Gastroesophageal sphincter (tissue), 4 donors: ENCODE measurements around the gene WAS. TPM values are rescaled to one million over a fixed set of nuclear protein-coding genes. Genes with fewer than 3 reads are reported as not detected.
A peak's percentile ranks its signal among the peaks of the same experiment; 100 is the strongest.

ENCODE experiments used
- ATAC-seq: fragments of 150-250 bp; one replicate; pipeline ENCODE4 v1.9.1; 2016; ENCODE audit warnings: mild to moderate bottlenecking, moderate library complexity
- H3K27ac ChIP-seq, 4 donors: fragments of 200-600 bp; sonication (generic) in 3 of 4; 1 replicate in 3 of 4; 2 replicates in 1 of 4; pipeline ENCODE4 v1.5.1; 2016 to 2019
- H3K27me3 ChIP-seq: fragments of 200-600 bp; sonication (generic); one replicate; pipeline ENCODE4 v1.5.1; 2019
- H3K36me3 ChIP-seq, 2 donors: fragments of 200-600 bp; sonication (generic); one replicate each; pipeline ENCODE4 v1.5.1; 2019; ENCODE audit warnings: control low read depth in 1 of 2
- H3K4me1 ChIP-seq, 3 donors: fragments of 200-600 bp; sonication (generic); 1 replicate in 2 of 3; 2 replicates in 1 of 3; pipeline ENCODE4 v1.5.1; 2016 to 2019; ENCODE audit warnings: control low read depth in 2 of 3
- H3K4me3 ChIP-seq, 2 donors: fragments of 200-600 bp; sonication (generic); one replicate each; pipeline ENCODE4 v1.5.1; 2019; ENCODE audit warnings: mild to moderate bottlenecking in 1 of 2, moderate library complexity in 1 of 2
- H3K9me3 ChIP-seq, 3 donors: fragments of 200-600 bp; sonication (generic); one replicate each; pipeline ENCODE4 v1.5.1; 2017 to 2019; ENCODE audit warnings: control low read depth in 2 of 3
- EP300 ChIP-seq: sonication (generic); formaldehyde crosslinking; IDR thresholded peaks from one replicate; pipeline ENCODE4 v1.6.1; 2017; ENCODE audit warnings: antibody characterized with exemption, mild to moderate bottlenecking
- POLR2A ChIP-seq, 2 donors: fragments of 450-650 bp; IDR thresholded peaks; one replicate each; pipeline ENCODE4 v1.6.1; 2017; ENCODE audit warnings: antibody characterized with exemption in 2 of 2, mild to moderate bottlenecking in 2 of 2, moderate library complexity in 1 of 2
- POLR2AphosphoS5 ChIP-seq: sonication (generic); formaldehyde crosslinking; IDR thresholded peaks from one replicate; pipeline ENCODE4 v1.6.1; 2017; ENCODE audit warnings: antibody characterized with exemption
- WGBS, 2 donors: methylation state at CpG; one replicate each; pipeline ENCODE4 v1.1.5; 2018; ENCODE audit warnings: low coverage in 1 of 2; 5-methylcytosine and 5-hydroxymethylcytosine counted together
- total RNA-seq, 4 donors: library from RNA; depleted of rRNA; stranded (reverse); fragments of >200 nt; gene quantifications; one replicate each; pipeline ENCODE4 v1.1.0, GENCODE V29; 2016
- TF ChIP-seq, protein P1 (sequence below), 4 experiments: fragments of 200-600 bp in 2 of 4; fragments of 450-650 bp in 2 of 4; sonication (generic) in 1 of 4; IDR thresholded peaks; one replicate each; pipeline ENCODE4 v1.5.1; 2017 to 2019; ENCODE audit warnings: antibody characterized with exemption in 4 of 4, mild to moderate bottlenecking in 2 of 4, moderate library complexity in 2 of 4

The WAS gene
- total RNA-seq, 4 donors from 2014 or later = 1.6 to 5.4 (median 3.7) TPM

DNA sequence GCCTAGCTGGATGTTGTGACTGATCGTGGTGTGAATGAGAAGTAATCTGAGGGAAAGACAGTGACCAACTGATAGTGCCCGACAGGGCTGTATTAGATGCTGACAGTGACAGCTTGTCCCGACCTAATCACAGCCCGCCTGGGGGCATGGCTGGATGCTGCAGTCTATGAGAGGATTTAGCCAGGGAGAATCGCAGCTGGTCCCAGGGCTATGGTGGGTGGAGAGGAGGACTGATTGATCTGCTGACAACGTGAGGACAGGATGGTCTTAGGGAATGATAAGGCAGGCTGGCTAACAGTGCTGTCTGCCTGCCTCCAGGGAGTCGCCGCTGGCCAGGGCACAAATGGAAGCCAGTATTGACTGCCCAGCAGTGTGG, 12.3 kb downstream of the WAS start:
- 0 to 40% methylated on average over 2 to 3 of the region's 8 CpGs for WGBS, 2 donors

DNA sequence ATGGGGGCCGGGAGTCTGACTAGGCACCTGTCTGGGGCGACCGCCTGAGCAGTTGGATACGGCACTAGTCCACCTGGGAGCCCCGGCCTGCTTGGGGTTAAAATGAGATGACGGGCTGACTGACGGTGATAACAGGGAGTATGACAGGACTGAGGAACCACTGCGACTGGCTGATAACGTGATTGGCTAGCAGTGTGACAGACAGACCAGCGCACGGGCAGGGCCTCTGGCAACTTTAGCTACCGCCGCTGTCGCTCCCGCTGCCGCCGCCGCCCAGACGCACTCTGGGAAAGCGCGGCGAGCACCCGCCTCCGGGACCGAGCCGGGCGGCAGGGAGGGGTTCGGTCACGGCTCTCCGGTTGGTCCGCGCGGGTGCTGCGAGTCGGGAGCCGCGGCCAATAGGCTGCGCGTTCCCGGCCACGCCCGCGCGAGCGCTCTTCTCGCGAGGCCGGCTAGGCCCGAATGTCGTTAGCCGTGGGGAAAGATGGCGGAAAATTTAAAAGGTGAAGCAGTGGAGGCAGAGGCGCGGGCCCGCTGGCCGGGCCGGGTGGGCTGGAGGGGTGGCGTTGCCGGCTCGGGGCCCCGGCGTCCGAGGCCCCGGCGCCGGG, 12.8 kb downstream of the WAS start, which contains the start of gene SUV39H1:
Gene SUV39H1 (plus strand): TSS at position 434 of the 608 bp plus-strand sequence. CDS start 51 bp downstream, at position 485.
- Histone ChIP-seq H3K9me3 (no peaks in the 10 kb centered on the region), H3K27ac (peak within 1 kb of the TSS; percentile 88 to 95 (median 92)), H3K36me3 (peaks cover 0 to 23% of the 10 kb centered on the region in 2 donors), H3K4me3 (peak within 1 kb of the TSS; percentile 66 to 80), H3K4me1 (peaks cover 0 to 15% (median 0%) of the 10 kb centered on the region in 3 donors), H3K27me3 (no peaks in the 10 kb centered on the region)
- TF ChIP-seq POLR2A (IDR thresholded peaks at IDR 0.05) (peak; percentile 80 to 88), POLR2AphosphoS5 (peak; percentile 87)
- TF ChIP-seq, protein P1, sequence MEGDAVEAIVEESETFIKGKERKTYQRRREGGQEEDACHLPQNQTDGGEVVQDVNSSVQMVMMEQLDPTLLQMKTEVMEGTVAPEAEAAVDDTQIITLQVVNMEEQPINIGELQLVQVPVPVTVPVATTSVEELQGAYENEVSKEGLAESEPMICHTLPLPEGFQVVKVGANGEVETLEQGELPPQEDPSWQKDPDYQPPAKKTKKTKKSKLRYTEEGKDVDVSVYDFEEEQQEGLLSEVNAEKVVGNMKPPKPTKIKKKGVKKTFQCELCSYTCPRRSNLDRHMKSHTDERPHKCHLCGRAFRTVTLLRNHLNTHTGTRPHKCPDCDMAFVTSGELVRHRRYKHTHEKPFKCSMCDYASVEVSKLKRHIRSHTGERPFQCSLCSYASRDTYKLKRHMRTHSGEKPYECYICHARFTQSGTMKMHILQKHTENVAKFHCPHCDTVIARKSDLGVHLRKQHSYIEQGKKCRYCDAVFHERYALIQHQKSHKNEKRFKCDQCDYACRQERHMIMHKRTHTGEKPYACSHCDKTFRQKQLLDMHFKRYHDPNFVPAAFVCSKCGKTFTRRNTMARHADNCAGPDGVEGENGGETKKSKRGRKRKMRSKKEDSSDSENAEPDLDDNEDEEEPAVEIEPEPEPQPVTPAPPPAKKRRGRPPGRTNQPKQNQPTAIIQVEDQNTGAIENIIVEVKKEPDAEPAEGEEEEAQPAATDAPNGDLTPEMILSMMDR (IDR thresholded peaks at IDR 0.05) = no peak
- ATAC-seq = peak; percentile 99
- no CpG with 5 or more reads among the region's 66 CpGs for WGBS, 2 donors

More for the DNA sequence above, 12.3 kb downstream of the WAS start:
- Histone ChIP-seq H3K36me3 (peaks cover 0 to 19% of the 10 kb centered on the region in 2 donors), H3K9me3 (no peaks in the 10 kb centered on the region), H3K27me3 (no peaks in the 10 kb centered on the region), H3K4me1 (peaks cover 0 to 15% (median 0%) of the 10 kb centered on the region in 3 donors), H3K4me3 (peak overlapping the region; percentile 66 to 80), H3K27ac (peak overlapping the region; percentile 88 to 95 (median 92))
- TF ChIP-seq POLR2AphosphoS5 (no peak), POLR2A (IDR thresholded peaks at IDR 0.05) (no peak), EP300 (no peak)
- TF ChIP-seq, protein P1 (IDR thresholded peaks at IDR 0.05) = no peak
- peak; percentile 6 for ATAC-seq

DNA sequence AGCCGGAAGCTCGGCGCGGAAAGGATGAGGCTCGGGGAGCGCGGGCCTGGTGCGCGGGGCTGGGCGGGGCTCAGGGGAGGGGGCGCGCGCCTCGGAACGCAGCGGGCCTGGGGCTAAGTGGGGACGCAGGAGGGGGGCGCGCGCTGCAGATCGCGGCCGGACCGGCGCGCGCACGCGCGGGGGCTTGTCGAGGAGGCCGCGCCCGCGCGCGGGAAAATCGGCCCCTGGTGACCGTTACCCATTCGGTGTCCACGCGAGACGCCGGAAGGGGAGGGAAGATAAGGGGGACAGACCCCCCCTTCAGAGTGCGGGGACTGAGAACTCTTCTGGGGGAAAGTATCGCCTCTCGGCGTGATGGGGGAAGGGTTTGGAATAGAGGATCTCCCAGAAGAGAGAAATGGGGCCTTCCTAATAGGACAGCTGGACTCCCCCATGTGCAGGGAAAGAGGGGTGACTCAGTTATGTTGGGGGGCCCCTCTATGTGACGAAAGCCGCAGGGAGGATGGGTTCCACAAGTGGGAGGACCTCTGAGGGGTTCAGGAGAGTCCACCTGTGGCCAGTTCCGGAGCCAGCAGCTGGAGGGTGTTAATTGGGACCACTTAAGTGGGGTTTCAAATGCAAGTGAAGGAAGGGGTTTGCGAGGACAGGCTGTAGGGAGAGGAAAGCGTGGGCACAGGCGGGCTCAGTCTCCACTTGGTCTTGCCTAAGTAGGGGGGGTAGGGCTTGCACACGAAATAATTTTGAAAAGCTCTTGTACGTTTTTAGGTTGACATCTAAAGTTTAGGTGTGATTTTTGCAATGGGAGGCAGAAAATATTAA, 13.5 kb downstream of the WAS start:
- Histone ChIP-seq H3K4me3 (peak overlapping the region; percentile 66 to 80), H3K27me3 (no peaks in the 10 kb centered on the region), H3K4me1 (peaks cover 0 to 15% (median 0%) of the 10 kb centered on the region in 3 donors), H3K9me3 (no peaks in the 10 kb centered on the region), H3K36me3 (peaks cover 0 to 31% of the 10 kb centered on the region in 2 donors), H3K27ac (peak overlapping the region; percentile 48 to 95 (median 90))
- TF ChIP-seq, protein P1 (IDR thresholded peaks at IDR 0.05) = no peak
- TF ChIP-seq POLR2AphosphoS5 (no peak), EP300 (no peak), POLR2A (IDR thresholded peaks at IDR 0.05) (no peak)
- no peak for ATAC-seq
- WGBS, 2 donors = 3 to 30% methylated on average over 8 to 12 of the region's 56 CpGs

DNA sequence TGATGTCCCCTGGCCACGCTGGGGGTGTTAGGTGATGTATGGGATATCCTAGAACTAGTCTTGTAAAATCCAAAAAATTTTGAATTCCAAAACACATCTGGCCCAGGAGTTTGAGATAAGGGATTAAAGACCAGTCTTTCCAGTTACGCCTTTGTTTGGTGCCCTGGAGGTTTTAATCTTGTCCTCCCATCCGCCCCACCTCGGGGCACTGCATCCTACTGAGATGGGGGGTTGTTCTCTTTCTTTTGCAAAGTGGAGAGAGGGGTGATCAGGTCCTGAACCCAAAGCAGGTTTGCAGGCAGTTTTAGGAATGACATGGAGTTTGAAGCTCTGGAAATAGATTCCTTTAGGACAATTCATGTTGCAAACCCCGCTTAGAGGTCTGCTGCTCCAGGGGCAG, 14.7 kb downstream of the WAS start:
- ATAC-seq = no peak
- Histone ChIP-seq H3K27ac (no peak overlapping the region), H3K9me3 (no peaks in the 10 kb centered on the region), H3K4me1 (peaks cover 0 to 15% (median 0%) of the 10 kb centered on the region in 3 donors), H3K4me3 (no peak overlapping the region), H3K27me3 (no peaks in the 10 kb centered on the region), H3K36me3 (peaks cover 0 to 42% of the 10 kb centered on the region in 2 donors)
- WGBS, 2 donors = 86% methylated on average over 3 of the region's 5 CpGs; no CpG with 5 or more reads in 1 of the 2 donors
- no peak for TF ChIP-seq EP300
- TF ChIP-seq POLR2A (IDR thresholded peaks at IDR 0.05) = no peak
- TF ChIP-seq, protein P1 (IDR thresholded peaks at IDR 0.05) = no peak
- no peak for TF ChIP-seq POLR2AphosphoS5
